ENCODE measurements around the gene SLC44A3. TPM values are rescaled to one million over a fixed set of nuclear protein-coding genes. Genes with fewer than 3 reads are reported as not detected.

Gene SLC44A3
- total and polyA plus RNA-seq, 2 experiments from 2014 or later, result 2.9 to 4.5 TPM

DNA sequence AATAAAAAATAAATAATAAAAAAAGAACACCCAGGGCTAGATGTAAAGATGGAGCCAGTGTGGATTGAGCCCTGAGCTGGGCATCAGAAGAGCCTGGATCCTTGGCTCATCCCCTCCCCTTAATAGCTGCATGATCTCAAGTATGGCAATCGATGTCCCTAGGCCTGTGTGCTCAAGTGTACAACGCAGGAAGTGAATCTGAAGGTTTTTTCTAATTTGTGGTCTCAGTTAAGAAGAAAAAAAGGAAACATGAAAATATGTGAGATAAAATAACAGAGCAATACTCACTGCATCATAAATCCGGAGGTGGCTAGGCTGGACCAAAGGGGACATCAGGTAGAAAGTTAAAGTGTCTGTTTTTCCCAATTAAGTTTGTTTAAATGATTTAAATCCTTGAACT lies 47.3 kb upstream of the SLC44A3 start:
- DNase-seq (ENCODE audit: low spot score) (no peak), ATAC-seq (no peak)
- no peak overlapping the region for H3K4me2 ChIP-seq
- H3K36me3 ChIP-seq (ENCODE audit: insufficient read depth), result no peaks in the 10 kb centered on the region
- Mint-ChIP-seq H3K9me3 (no peaks in the 10 kb centered on the region), H3K4me3 (no peak overlapping the region), H3K4me1 (peaks cover 9% of the 10 kb centered on the region; the same call in 2 of the 3 replicates), H3K27me3 (ENCODE audit: insufficient read depth, low read depth, poor library complexity) (peaks cover 1% of the 10 kb centered on the region), H3K36me3 (ENCODE audit: low read depth) (no peaks in the 10 kb centered on the region), H3K27ac (no peak overlapping the region)
- H3F3A ChIP-seq (replicated peaks; ENCODE audit: low read depth), result no peaks in the 10 kb centered on the region
- 0 out of 2 replicates have a peak, but pooled peaks cover 7% of the 10 kb centered on the region for H3K9me2 ChIP-seq (ENCODE audit: insufficient read depth)
- H3K4me3 ChIP-seq, result no peak overlapping the region
- TF ChIP-seq ZNF331 (CRISPR knock-in tag; IDR thresholded peaks at IDR 0.05; ENCODE audit: low read depth) (no peak), NANOG (IDR thresholded peaks at IDR 0.05; ENCODE audit: borderline replicate concordance) (no peak), EZH2 (IDR thresholded peaks at IDR 0.05; ENCODE audit: low read depth, unreplicated experiment) (no peak), STAT1 (IDR thresholded peaks at IDR 0.05; ENCODE audit: unreplicated experiment) (no peak), CREB1 (CRISPR knock-in tag; IDR thresholded peaks at IDR 0.05; ENCODE audit: low read depth) (no peak), JUNB (IDR thresholded peaks at IDR 0.05; ENCODE audit: unreplicated experiment) (no peak), ZNF114 (CRISPR knock-in tag; IDR thresholded peaks at IDR 0.05) (no peak)
- TF ChIP-seq, protein P1, sequence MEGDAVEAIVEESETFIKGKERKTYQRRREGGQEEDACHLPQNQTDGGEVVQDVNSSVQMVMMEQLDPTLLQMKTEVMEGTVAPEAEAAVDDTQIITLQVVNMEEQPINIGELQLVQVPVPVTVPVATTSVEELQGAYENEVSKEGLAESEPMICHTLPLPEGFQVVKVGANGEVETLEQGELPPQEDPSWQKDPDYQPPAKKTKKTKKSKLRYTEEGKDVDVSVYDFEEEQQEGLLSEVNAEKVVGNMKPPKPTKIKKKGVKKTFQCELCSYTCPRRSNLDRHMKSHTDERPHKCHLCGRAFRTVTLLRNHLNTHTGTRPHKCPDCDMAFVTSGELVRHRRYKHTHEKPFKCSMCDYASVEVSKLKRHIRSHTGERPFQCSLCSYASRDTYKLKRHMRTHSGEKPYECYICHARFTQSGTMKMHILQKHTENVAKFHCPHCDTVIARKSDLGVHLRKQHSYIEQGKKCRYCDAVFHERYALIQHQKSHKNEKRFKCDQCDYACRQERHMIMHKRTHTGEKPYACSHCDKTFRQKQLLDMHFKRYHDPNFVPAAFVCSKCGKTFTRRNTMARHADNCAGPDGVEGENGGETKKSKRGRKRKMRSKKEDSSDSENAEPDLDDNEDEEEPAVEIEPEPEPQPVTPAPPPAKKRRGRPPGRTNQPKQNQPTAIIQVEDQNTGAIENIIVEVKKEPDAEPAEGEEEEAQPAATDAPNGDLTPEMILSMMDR (conservative IDR thresholded peaks at IDR 0.05; ENCODE audit: low read depth in 2 of 2), result no peak
- TF ChIP-seq, protein P2, sequence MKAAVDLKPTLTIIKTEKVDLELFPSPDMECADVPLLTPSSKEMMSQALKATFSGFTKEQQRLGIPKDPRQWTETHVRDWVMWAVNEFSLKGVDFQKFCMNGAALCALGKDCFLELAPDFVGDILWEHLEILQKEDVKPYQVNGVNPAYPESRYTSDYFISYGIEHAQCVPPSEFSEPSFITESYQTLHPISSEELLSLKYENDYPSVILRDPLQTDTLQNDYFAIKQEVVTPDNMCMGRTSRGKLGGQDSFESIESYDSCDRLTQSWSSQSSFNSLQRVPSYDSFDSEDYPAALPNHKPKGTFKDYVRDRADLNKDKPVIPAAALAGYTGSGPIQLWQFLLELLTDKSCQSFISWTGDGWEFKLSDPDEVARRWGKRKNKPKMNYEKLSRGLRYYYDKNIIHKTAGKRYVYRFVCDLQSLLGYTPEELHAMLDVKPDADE (IDR thresholded peaks at IDR 0.05), result no peak
- TF ChIP-seq, protein P3, sequence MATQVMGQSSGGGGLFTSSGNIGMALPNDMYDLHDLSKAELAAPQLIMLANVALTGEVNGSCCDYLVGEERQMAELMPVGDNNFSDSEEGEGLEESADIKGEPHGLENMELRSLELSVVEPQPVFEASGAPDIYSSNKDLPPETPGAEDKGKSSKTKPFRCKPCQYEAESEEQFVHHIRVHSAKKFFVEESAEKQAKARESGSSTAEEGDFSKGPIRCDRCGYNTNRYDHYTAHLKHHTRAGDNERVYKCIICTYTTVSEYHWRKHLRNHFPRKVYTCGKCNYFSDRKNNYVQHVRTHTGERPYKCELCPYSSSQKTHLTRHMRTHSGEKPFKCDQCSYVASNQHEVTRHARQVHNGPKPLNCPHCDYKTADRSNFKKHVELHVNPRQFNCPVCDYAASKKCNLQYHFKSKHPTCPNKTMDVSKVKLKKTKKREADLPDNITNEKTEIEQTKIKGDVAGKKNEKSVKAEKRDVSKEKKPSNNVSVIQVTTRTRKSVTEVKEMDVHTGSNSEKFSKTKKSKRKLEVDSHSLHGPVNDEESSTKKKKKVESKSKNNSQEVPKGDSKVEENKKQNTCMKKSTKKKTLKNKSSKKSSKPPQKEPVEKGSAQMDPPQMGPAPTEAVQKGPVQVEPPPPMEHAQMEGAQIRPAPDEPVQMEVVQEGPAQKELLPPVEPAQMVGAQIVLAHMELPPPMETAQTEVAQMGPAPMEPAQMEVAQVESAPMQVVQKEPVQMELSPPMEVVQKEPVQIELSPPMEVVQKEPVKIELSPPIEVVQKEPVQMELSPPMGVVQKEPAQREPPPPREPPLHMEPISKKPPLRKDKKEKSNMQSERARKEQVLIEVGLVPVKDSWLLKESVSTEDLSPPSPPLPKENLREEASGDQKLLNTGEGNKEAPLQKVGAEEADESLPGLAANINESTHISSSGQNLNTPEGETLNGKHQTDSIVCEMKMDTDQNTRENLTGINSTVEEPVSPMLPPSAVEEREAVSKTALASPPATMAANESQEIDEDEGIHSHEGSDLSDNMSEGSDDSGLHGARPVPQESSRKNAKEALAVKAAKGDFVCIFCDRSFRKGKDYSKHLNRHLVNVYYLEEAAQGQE (IDR thresholded peaks at IDR 0.05; ENCODE audit: unreplicated experiment), result no peak
- TF ChIP-seq, protein P4, sequence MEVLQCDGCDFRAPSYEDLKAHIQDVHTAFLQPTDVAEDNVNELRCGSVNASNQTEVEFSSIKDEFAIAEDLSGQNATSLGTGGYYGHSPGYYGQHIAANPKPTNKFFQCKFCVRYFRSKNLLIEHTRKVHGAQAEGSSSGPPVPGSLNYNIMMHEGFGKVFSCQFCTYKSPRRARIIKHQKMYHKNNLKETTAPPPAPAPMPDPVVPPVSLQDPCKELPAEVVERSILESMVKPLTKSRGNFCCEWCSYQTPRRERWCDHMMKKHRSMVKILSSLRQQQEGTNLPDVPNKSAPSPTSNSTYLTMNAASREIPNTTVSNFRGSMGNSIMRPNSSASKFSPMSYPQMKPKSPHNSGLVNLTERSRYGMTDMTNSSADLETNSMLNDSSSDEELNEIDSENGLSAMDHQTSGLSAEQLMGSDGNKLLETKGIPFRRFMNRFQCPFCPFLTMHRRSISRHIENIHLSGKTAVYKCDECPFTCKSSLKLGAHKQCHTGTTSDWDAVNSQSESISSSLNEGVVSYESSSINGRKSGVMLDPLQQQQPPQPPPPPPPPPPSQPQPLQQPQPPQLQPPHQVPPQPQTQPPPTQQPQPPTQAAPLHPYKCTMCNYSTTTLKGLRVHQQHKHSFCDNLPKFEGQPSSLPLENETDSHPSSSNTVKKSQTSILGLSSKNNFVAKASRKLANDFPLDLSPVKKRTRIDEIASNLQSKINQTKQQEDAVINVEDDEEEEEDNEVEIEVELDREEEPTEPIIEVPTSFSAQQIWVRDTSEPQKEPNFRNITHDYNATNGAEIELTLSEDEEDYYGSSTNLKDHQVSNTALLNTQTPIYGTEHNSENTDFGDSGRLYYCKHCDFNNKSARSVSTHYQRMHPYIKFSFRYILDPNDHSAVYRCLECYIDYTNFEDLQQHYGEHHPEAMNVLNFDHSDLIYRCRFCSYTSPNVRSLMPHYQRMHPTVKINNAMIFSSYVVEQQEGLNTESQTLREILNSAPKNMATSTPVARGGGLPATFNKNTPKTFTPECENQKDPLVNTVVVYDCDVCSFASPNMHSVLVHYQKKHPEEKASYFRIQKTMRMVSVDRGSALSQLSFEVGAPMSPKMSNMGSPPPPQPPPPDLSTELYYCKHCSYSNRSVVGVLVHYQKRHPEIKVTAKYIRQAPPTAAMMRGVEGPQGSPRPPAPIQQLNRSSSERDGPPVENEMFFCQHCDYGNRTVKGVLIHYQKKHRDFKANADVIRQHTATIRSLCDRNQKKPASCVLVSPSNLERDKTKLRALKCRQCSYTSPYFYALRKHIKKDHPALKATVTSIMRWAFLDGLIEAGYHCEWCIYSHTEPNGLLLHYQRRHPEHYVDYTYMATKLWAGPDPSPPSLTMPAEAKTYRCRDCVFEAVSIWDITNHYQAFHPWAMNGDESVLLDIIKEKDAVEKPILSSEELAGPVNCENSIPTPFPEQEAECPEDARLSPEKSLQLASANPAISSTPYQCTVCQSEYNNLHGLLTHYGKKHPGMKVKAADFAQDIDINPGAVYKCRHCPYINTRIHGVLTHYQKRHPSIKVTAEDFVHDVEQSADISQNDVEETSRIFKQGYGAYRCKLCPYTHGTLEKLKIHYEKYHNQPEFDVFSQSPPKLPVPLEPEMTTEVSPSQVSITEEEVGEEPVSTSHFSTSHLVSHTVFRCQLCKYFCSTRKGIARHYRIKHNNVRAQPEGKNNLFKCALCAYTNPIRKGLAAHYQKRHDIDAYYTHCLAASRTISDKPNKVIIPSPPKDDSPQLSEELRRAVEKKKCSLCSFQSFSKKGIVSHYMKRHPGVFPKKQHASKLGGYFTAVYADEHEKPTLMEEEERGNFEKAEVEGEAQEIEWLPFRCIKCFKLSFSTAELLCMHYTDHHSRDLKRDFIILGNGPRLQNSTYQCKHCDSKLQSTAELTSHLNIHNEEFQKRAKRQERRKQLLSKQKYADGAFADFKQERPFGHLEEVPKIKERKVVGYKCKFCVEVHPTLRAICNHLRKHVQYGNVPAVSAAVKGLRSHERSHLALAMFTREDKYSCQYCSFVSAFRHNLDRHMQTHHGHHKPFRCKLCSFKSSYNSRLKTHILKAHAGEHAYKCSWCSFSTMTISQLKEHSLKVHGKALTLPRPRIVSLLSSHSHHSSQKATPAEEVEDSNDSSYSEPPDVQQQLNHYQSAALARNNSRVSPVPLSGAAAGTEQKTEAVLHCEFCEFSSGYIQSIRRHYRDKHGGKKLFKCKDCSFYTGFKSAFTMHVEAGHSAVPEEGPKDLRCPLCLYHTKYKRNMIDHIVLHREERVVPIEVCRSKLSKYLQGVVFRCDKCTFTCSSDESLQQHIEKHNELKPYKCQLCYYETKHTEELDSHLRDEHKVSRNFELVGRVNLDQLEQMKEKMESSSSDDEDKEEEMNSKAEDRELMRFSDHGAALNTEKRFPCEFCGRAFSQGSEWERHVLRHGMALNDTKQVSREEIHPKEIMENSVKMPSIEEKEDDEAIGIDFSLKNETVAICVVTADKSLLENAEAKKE (CRISPR knock-in tag; IDR thresholded peaks at IDR 0.05), result no peak
- no peaks in the 10 kb centered on the region for H3K27me3 ChIP-seq (ENCODE audit: insufficient read depth)
- no peaks in the 10 kb centered on the region for H3K4me1 ChIP-seq (ENCODE audit: insufficient read depth)
- no peaks in the 10 kb centered on the region for H3K79me2 ChIP-seq (replicated peaks; ENCODE audit: insufficient read depth)
- H4K20me1 ChIP-seq (replicated peaks; ENCODE audit: insufficient read depth), result no peaks in the 10 kb centered on the region
- no peak overlapping the region for H2AFZ ChIP-seq
- no peak overlapping the region for H3K27ac ChIP-seq (ENCODE audit: low read depth)

All from GM23338 (cell line).